Thoracic aorta (tissue), 2 donors: ENCODE results near the gene SUN5. TPM values are rescaled to one million over a fixed set of nuclear protein-coding genes. Genes with fewer than 3 reads are reported as not detected.

Experiments used
- ATAC-seq: fragments of 150-250 bp; one replicate; pipeline ENCODE4 v1.8.0; 2017; ENCODE audit warnings: low read depth; ENCODE audit not compliant: insufficient number of reproducible peaks, low FRiP score
- DNase-seq: peaks from one replicate; pipeline ENCODE4 v3.0.0-alpha.2; 2020; ENCODE audit warnings: low spot score
- H3K27ac ChIP-seq, 2 donors: fragments of 200-600 bp; sonication (generic); 1 replicate in 1 of 2; 2 replicates in 1 of 2; pipeline ENCODE4 v1.5.1; 2016; ENCODE audit warnings: mild to moderate bottlenecking in 2 of 2, moderate library complexity in 2 of 2
- H3K27me3 ChIP-seq: fragments of 200-600 bp; sonication (generic); replicated peaks from 2 replicates; pipeline ENCODE4 v1.6.0; 2016; ENCODE audit warnings: mild to moderate bottlenecking; ENCODE audit not compliant: insufficient read depth
- H3K36me3 ChIP-seq: fragments of 200-600 bp; sonication (generic); one replicate; pipeline ENCODE4 v1.5.1; 2016
- H3K4me1 ChIP-seq, 2 donors: fragments of 200-600 bp; sonication (generic); 1 replicate in 1 of 2; 2 replicates in 1 of 2; pipeline versions ENCODE4 v1.5.1 to v1.6.0; 2016; ENCODE audit warnings: low read depth in 2 of 2, mild to moderate bottlenecking in 1 of 2; ENCODE audit not compliant: control insufficient read depth in 1 of 2
- H3K4me3 ChIP-seq: fragments of 200-600 bp; sonication (generic); 2 replicates; pipeline ENCODE4 v1.5.1; 2016; ENCODE audit warnings: mild to moderate bottlenecking
- H3K9me3 ChIP-seq: fragments of 200-600 bp; sonication (generic); 2 replicates; pipeline ENCODE4 v1.5.1; 2016
- CTCF ChIP-seq: fragments of 200-600 bp; sonication (generic); IDR thresholded peaks from one replicate; pipeline ENCODE4 v1.5.1; 2019; ENCODE audit warnings: antibody characterized with exemption
- total RNA-seq, 2 donors: library from RNA; depleted of rRNA; stranded (reverse); fragments of >200 nt; gene quantifications; one replicate each; pipeline versions ENCODE4 v1.1.0 to v1.2.3, GENCODE V29; 2016

The SUN5 gene
- total RNA-seq, 2 donors from 2014 or later: not detected

GRCh38 chr20:32995802-32996201, 8.4 kb downstream of the SUN5 start:
- Histone ChIP-seq H3K9me3 (peaks cover 3% of the 10 kb centered on the region), H3K36me3 (no peaks in the 10 kb centered on the region), H3K27me3 (no peaks in the 10 kb centered on the region), H3K27ac (no peak overlapping the region), H3K4me1 (no peaks in the 10 kb centered on the region), H3K4me3 (no peak overlapping the region)
- ATAC-seq: no peak
- no peak for DNase-seq
- TF ChIP-seq CTCF: no peak

- ATAC-seq (no peak), DNase-seq (no peak)
- Histone ChIP-seq H3K4me1 (no peaks in the 10 kb centered on the region), H3K9me3 (peaks cover 3% of the 10 kb centered on the region), H3K27me3 (no peaks in the 10 kb centered on the region), H3K36me3 (no peaks in the 10 kb centered on the region), H3K27ac (no peak overlapping the region), H3K4me3 (no peak overlapping the region)
- TF ChIP-seq CTCF: no peak
Measured at GRCh38 chr20:32993496-32994050, 10.7 kb downstream of the SUN5 start.

GRCh38 chr20:32991792-32992641, 12.2 kb downstream of the SUN5 start:
- Histone ChIP-seq H3K4me3 (no peak overlapping the region), H3K27ac (no peak overlapping the region)
- ATAC-seq: no peak

GRCh38 chr20:32991383-32991782, 12.8 kb downstream of the SUN5 start:
- ATAC-seq: no peak
- no peak for DNase-seq
- Histone ChIP-seq H3K36me3 (no peaks in the 10 kb centered on the region), H3K4me1 (no peaks in the 10 kb centered on the region), H3K27me3 (no peaks in the 10 kb centered on the region), H3K4me3 (no peak overlapping the region), H3K27ac (no peak overlapping the region), H3K9me3 (peaks cover 3% of the 10 kb centered on the region)
- TF ChIP-seq CTCF: no peak

More at GRCh38 chr20:32991792-32992641, 12.2 kb downstream of the SUN5 start:
- no peaks in the 10 kb centered on the region for H3K36me3 ChIP-seq
- H3K9me3 ChIP-seq: peaks cover 3% of the 10 kb centered on the region
- no peaks in the 10 kb centered on the region for H3K4me1 ChIP-seq
- TF ChIP-seq CTCF: no peak
- H3K27me3 ChIP-seq: no peaks in the 10 kb centered on the region
- DNase-seq: no peak

- TF ChIP-seq CTCF: no peak
- Histone ChIP-seq H3K4me3 (no peak overlapping the region), H3K9me3 (peaks cover 3% of the 10 kb centered on the region), H3K27me3 (no peaks in the 10 kb centered on the region), H3K4me1 (no peaks in the 10 kb centered on the region), H3K36me3 (no peaks in the 10 kb centered on the region), H3K27ac (no peak overlapping the region)
- ATAC-seq: no peak
- no peak for DNase-seq
Measured at GRCh38 chr20:32990426-32990825, 13.8 kb downstream of the SUN5 start.
